HG03442 (cell line): Measurements from ENCODE around the gene FOXB2.

Experiments
- ATAC-seq: cut with Tn5 transposase; IDR thresholded peaks from one replicate; pipeline ENCODE4 v1.9.1; 2021; ENCODE audit warnings: mild to moderate bottlenecking, moderate library complexity; ENCODE audit not compliant: unreplicated experiment

Gene FOXB2

GRCh38 chr9:77015327-77016048 is 4.0 kb upstream of the FOXB2 start:
- ATAC-seq, result no peak

GRCh38 chr9:77016121-77016525 is 3.3 kb upstream of the FOXB2 start:
- no peak for ATAC-seq

GRCh38 chr9:77016526-77017504 is 2.6 kb upstream of the FOXB2 start:
- no peak for ATAC-seq

GRCh38 chr9:77017505-77017894 is 2.0 kb upstream of the FOXB2 start:
- no peak for ATAC-seq

GRCh38 chr9:77018058-77018968 is 1.1 kb upstream of the FOXB2 start:
- ATAC-seq, result no peak

- ATAC-seq, result no peak
These were observed 553 bp upstream of the FOXB2 start for GRCh38 chr9:77018969-77019235.

- no peak for ATAC-seq
These were observed 514 bp downstream of the FOXB2 start for GRCh38 chr9:77019926-77020412.

GRCh38 chr9:77020413-77021290 is 1.2 kb downstream of the FOXB2 start:
- ATAC-seq, result no peak

- ATAC-seq, result no peak
These were observed 1.9 kb downstream of the FOXB2 start for GRCh38 chr9:77021291-77021894.

- no peak for ATAC-seq
These were observed 2.7 kb downstream of the FOXB2 start for GRCh38 chr9:77021922-77022782.

- no peak for ATAC-seq
These were observed 3.5 kb downstream of the FOXB2 start for GRCh38 chr9:77022783-77023440.

GRCh38 chr9:77023726-77024125 is 4.3 kb downstream of the FOXB2 start:
- no peak for ATAC-seq

GRCh38 chr9:77024776-77025545 is 5.5 kb downstream of the FOXB2 start:
- no peak for ATAC-seq

- no peak for ATAC-seq
These were observed 9.0 kb downstream of the FOXB2 start for GRCh38 chr9:77028478-77028877.

GRCh38 chr9:77030045-77030444 is 10.6 kb downstream of the FOXB2 start:
- no peak for ATAC-seq

- ATAC-seq, result no peak
These were observed 19.0 kb downstream of the FOXB2 start for GRCh38 chr9:77038281-77039036.

GRCh38 chr9:77040340-77040739 is 20.9 kb downstream of the FOXB2 start:
- no peak for ATAC-seq
